C4-2B (cell line): Measurements from ENCODE around the gene SIN3B.

Source experiments
- ZFX ChIP-seq: fragments of 450-650 bp; IDR thresholded peaks from 2 replicates; pipeline ENCODE4 v1.6.1; 2017
- TF ChIP-seq, protein P1 (sequence below): fragments of 450-650 bp; conservative IDR thresholded peaks from 2 replicates; pipeline ENCODE4 v1.5.1; 2017; ENCODE audit warnings: mild to moderate bottlenecking

DNA sequence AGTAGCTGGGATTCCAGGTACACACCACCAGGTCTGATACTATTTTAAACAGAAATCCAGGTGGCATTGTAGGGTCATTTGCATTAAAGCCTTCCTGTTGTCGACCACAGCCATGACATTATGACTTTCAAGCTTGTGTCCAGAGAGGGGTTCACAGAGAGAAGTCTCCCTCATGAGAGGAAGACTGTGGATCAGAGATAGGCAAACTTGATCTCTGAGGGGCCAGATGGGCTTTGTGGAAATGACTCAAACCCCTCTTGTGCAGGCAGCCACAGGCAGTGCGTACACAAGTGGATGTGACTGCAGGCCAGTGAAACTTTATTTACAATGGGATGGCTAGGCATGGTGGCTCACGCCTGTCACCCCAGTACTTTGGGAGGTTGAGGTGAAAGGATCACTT is 31.8 kb downstream of the SIN3B start:
- TF ChIP-seq, protein P1, sequence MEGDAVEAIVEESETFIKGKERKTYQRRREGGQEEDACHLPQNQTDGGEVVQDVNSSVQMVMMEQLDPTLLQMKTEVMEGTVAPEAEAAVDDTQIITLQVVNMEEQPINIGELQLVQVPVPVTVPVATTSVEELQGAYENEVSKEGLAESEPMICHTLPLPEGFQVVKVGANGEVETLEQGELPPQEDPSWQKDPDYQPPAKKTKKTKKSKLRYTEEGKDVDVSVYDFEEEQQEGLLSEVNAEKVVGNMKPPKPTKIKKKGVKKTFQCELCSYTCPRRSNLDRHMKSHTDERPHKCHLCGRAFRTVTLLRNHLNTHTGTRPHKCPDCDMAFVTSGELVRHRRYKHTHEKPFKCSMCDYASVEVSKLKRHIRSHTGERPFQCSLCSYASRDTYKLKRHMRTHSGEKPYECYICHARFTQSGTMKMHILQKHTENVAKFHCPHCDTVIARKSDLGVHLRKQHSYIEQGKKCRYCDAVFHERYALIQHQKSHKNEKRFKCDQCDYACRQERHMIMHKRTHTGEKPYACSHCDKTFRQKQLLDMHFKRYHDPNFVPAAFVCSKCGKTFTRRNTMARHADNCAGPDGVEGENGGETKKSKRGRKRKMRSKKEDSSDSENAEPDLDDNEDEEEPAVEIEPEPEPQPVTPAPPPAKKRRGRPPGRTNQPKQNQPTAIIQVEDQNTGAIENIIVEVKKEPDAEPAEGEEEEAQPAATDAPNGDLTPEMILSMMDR, result no peak
- TF ChIP-seq ZFX, result no peak
